HepG2 (cell line): ENCODE results near the gene RBBP8NL. TPM values are rescaled to one million over a fixed set of nuclear protein-coding genes. Genes with fewer than 3 reads are reported as not detected.
A peak's percentile ranks its signal among the peaks of the same experiment; 100 is the strongest.

Experiments used
- FOXK2 ChIP-seq: fragments of 450-650 bp; IDR thresholded peaks from 2 replicates; pipeline ENCODE4 v1.6.1; 2016
- FOXO4 ChIP-seq: sonication (generic); formaldehyde crosslinking; conservative IDR thresholded peaks from 2 replicates; pipeline ENCODE4 v1.8.1; 2023; ENCODE audit warnings: missing genetic modification reagents
- NONO ChIP-seq, 2 experiments: fragments of 450-650 bp in 1 of 2; sonication (generic) in 1 of 2; formaldehyde crosslinking in 1 of 2; IDR thresholded peaks in 1 of 2; conservative IDR thresholded peaks in 1 of 2; 2 replicates each; pipeline versions ENCODE4 v1.6.1 to v1.8.0; 2017 to 2022; ENCODE audit warnings: mild to moderate bottlenecking in 1 of 2, missing genetic modification reagents in 1 of 2, moderate library complexity in 1 of 2
- NRL ChIP-seq: sonication (generic); formaldehyde crosslinking; IDR thresholded peaks from 2 replicates; pipeline ENCODE4 v1.5.0; 2020; ENCODE audit warnings: missing genetic modification reagents, mild to moderate bottlenecking, moderate library complexity, borderline replicate concordance
- PCBP2 ChIP-seq: fragments of 200-400 bp; formaldehyde crosslinking; optimal IDR thresholded peaks from 2 replicates; pipeline ENCODE3; 2018; ENCODE audit warnings: low read length, low read depth; ENCODE audit not compliant: poor library complexity, severe bottlenecking
- UBTF ChIP-seq: sonication (generic); formaldehyde crosslinking; IDR thresholded peaks from 2 replicates; pipeline ENCODE4 v1.4.0; 2020; ENCODE audit warnings: mild to moderate bottlenecking, missing genetic modification reagents
- YY1 ChIP-seq: IDR thresholded peaks from 2 replicates; pipeline ENCODE4 v1.6.1; 2011; ENCODE audit warnings: low read length, low read depth, moderate library complexity, mild to moderate bottlenecking; ENCODE audit not compliant: insufficient read depth, insufficient replicate concordance
- ZBTB3 ChIP-seq: sonication (generic); formaldehyde crosslinking; IDR thresholded peaks from 2 replicates; pipeline ENCODE4 v1.4.0; 2020; ENCODE audit warnings: low read depth, mild to moderate bottlenecking, moderate library complexity, missing genetic modification reagents, borderline replicate concordance
- ZBTB38 ChIP-seq: sonication (generic); formaldehyde crosslinking; IDR thresholded peaks from 2 replicates; pipeline ENCODE4 v1.5.1; 2020; ENCODE audit warnings: mild to moderate bottlenecking, missing genetic modification reagents
- ZBTB7A ChIP-seq: sonication (generic); formaldehyde crosslinking; IDR thresholded peaks from 2 replicates; pipeline ENCODE4 v1.8.0; 2022; ENCODE audit warnings: mild to moderate bottlenecking, missing genetic modification reagents
- ZHX2 ChIP-seq, 2 experiments: sonication (generic) in 1 of 2; formaldehyde crosslinking in 1 of 2; IDR thresholded peaks; 2 replicates each; pipeline versions ENCODE4 v1.6.1 to v1.9.0; 2014 to 2022; ENCODE audit warnings: antibody characterized with exemption in 1 of 2, borderline replicate concordance in 1 of 2, inconsistent platforms in 1 of 2, low read depth in 1 of 2, missing genetic modification reagents in 1 of 2
- ZNF556 ChIP-seq: sonication (generic); formaldehyde crosslinking; IDR thresholded peaks from 2 replicates; pipeline ENCODE4 v1.4.0; 2020; ENCODE audit warnings: mild to moderate bottlenecking, missing genetic modification reagents, borderline replicate concordance
- ZNF577 ChIP-seq: sonication (generic); formaldehyde crosslinking; IDR thresholded peaks from 2 replicates; pipeline ENCODE4 v1.4.0; 2020; ENCODE audit warnings: mild to moderate bottlenecking, low read depth, missing genetic modification reagents, borderline replicate concordance
- ZNF850 ChIP-seq: sonication (generic); formaldehyde crosslinking; conservative IDR thresholded peaks from 2 replicates; pipeline ENCODE4 v1.9.0; 2021; ENCODE audit warnings: mild to moderate bottlenecking, missing genetic modification reagents
- ZUFSP ChIP-seq: sonication (generic); formaldehyde crosslinking; IDR thresholded peaks from 2 replicates; pipeline ENCODE4 v1.9.0; 2021; ENCODE audit warnings: missing genetic modification reagents, mild to moderate bottlenecking, borderline replicate concordance
- polyA plus RNA-seq, 8 experiments: library from polyadenylated mRNA; depleted of rRNA in 3 of 8; stranded (reverse) in 7 of 8; unstranded in 1 of 8; fragments of >200 nt; fragmentation: Illumina TruSeq in 4 of 8; extraction: Trizol in 4 of 8; gene quantifications; 2 replicates each; pipeline versions ENCODE4 v1.2.1 to v1.2.3, GENCODE V29; 2011 to 2016; ENCODE audit warnings: low read depth in 4 of 8, missing spikeins in 1 of 8, mixed read lengths in 1 of 8; ENCODE audit not compliant: insufficient read depth in 1 of 8
- total RNA-seq, 5 experiments: library from RNA; depleted of rRNA; stranded (reverse); fragments of >200 nt; fragmentation: Illumina TruSeq; extraction: Trizol; gene quantifications; 2 replicates each; pipeline ENCODE4 v1.2.3, GENCODE V29; 2016; ENCODE audit warnings: low read depth in 1 of 5

RBBP8NL gene
- total and polyA plus RNA-seq, 2 of the 13 experiments (the other 11 are each of a cell fraction or from before 2014, with no cell fraction given): 0.69 to 0.86 TPM

GRCh38 chr20:62463651-62464424, 36.5 kb upstream of the RBBP8NL start (continued):
- TF ChIP-seq ZBTB3 (CRISPR knock-in tag) (no peak), FOXK2 (no peak), NRL (CRISPR knock-in tag) (no peak), UBTF (CRISPR knock-in tag) (no peak), ZBTB38 (CRISPR knock-in tag) (peak; percentile 73; the same call in 1 of the 2 replicates), ZUFSP (CRISPR knock-in tag) (no peak), PCBP2 (no peak), ZNF850 (no peak), ZHX2 (IDR thresholded peaks at IDR 0.05; ENCODE audit: low read depth) (no peak), ZHX2 (CRISPR knock-in tag; IDR thresholded peaks at IDR 0.05; ENCODE audit: borderline replicate concordance) (no peak), ZNF556 (no peak), FOXO4 (CRISPR knock-in tag) (no peak), NONO (IDR thresholded peaks at IDR 0.05) (no peak), NONO (CRISPR knock-in tag; conservative IDR thresholded peaks at IDR 0.05) (0 out of 2 replicates have a peak, but pooled peaks have one; percentile 17), ZBTB7A (CRISPR knock-in tag) (no peak), ZNF577 (no peak), YY1 (no peak)
